IMR-90 (cell line): ENCODE data around the gene C3orf52. TPM values are rescaled to one million over a fixed set of nuclear protein-coding genes. Genes with fewer than 3 reads are reported as not detected.

Source experiments
- ATAC-seq: fragments of 200-7000 bp; cut with Tn5 transposase; 2 replicates; pipeline ENCODE4 v1.9.1; 2020; ENCODE audit warnings: low read depth, mild to moderate bottlenecking, moderate library complexity
- BruUV-seq: library from RNA; stranded (reverse); fragments of 400-500 nt; replicated peaks from 2 replicates; lab custom pipeline; 2021; lab: Mats Ljungman, UMichigan
- CTCF ChIA-PET: fragments of 300-600 bp; formaldehyde crosslinking; extraction: SDS; loops from one replicate; lab custom pipeline; 2021; ENCODE audit warnings: antibody characterized with exemption; lab: Yijun Ruan, JAX
- POLR2A ChIA-PET: fragments of 300-600 bp; sonication (Branson Sonifier 250); formaldehyde crosslinking; loops from one replicate; lab custom pipeline; 2022; ENCODE audit warnings: antibody characterized with exemption; ENCODE audit not compliant: unreplicated experiment; lab: Charles Lee
- DNase-seq: peaks from one replicate; pipeline ENCODE4 v3.0.0; 2013
- H2AFZ ChIP-seq: replicated peaks from 2 replicates; pipeline ENCODE3; 2013; ENCODE audit warnings: low read length, mild to moderate bottlenecking; ENCODE audit not compliant: poor library complexity
- H2AK5ac ChIP-seq: 2 replicates; pipeline ENCODE4 v1.6.1; 2013; ENCODE audit warnings: low read depth, low read length, inconsistent platforms
- H2AK9ac ChIP-seq: replicated peaks from 2 replicates; pipeline ENCODE3; 2013; ENCODE audit warnings: mild to moderate bottlenecking, low read depth, low read length, moderate library complexity; ENCODE audit not compliant: poor library complexity
- H2BK120ac ChIP-seq: 2 replicates; pipeline ENCODE4 v1.6.1; 2013; ENCODE audit warnings: low read depth, low read length, inconsistent platforms
- H2BK15ac ChIP-seq: 3 replicates; pipeline ENCODE4 v1.6.1; 2013; ENCODE audit warnings: low read depth, low read length, inconsistent platforms
- H2BK20ac ChIP-seq: 2 replicates; pipeline ENCODE4 v1.6.1; 2013; ENCODE audit warnings: low read depth, mild to moderate bottlenecking, inconsistent platforms, low read length, moderate library complexity
- H2BK5ac ChIP-seq: 2 replicates; pipeline ENCODE4 v1.6.1; 2013; ENCODE audit warnings: mild to moderate bottlenecking, low read depth, low read length, inconsistent platforms; ENCODE audit not compliant: poor library complexity, severe bottlenecking
- H3K14ac ChIP-seq: replicated peaks from 2 replicates; pipeline ENCODE4 v1.6.1; 2013; ENCODE audit warnings: low read depth, low read length, inconsistent platforms
- H3K18ac ChIP-seq: 2 replicates; pipeline ENCODE4 v1.6.1; 2013; ENCODE audit warnings: low read depth, low read length, control low read depth
- H3K23ac ChIP-seq: 2 replicates; pipeline ENCODE4 v1.6.1; 2013; ENCODE audit warnings: low read depth, low read length, inconsistent platforms
- H3K27ac ChIP-seq: 2 replicates; pipeline ENCODE4 v1.5.1; 2013; ENCODE audit warnings: mild to moderate bottlenecking, control low read depth, low read length; ENCODE audit not compliant: insufficient read depth
- H3K27me3 ChIP-seq: 2 replicates; pipeline ENCODE4 v1.6.1; 2013; ENCODE audit warnings: low read length; ENCODE audit not compliant: control insufficient read depth, insufficient read depth
- H3K36me3 ChIP-seq: 2 replicates; pipeline ENCODE4 v1.6.1; 2013; ENCODE audit warnings: low read length, mixed read lengths; ENCODE audit not compliant: control insufficient read depth, insufficient read depth
- H3K4ac ChIP-seq: 2 replicates; pipeline ENCODE4 v1.6.1; 2013; ENCODE audit warnings: low read depth, low read length, inconsistent platforms
- H3K4me1 ChIP-seq: 2 replicates; pipeline ENCODE4 v1.6.1; 2013; ENCODE audit warnings: low read length, mixed read lengths; ENCODE audit not compliant: control insufficient read depth, insufficient read depth
- H3K4me2 ChIP-seq: 2 replicates; pipeline ENCODE4 v1.6.1; 2013; ENCODE audit warnings: low read depth, mild to moderate bottlenecking, control low read depth, low read length, moderate library complexity
- H3K4me3 ChIP-seq: 2 replicates; pipeline ENCODE4 v1.5.1; 2013; ENCODE audit warnings: low read depth, mild to moderate bottlenecking, control low read depth, low read length, moderate library complexity; ENCODE audit not compliant: insufficient read depth
- H3K56ac ChIP-seq: 2 replicates; pipeline ENCODE4 v1.6.1; 2013; ENCODE audit warnings: low read length, inconsistent platforms; ENCODE audit not compliant: insufficient read depth; ENCODE audit errors: extremely low read depth
- H3K79me1 ChIP-seq, 2 experiments: 2 replicates each; pipeline ENCODE4 v1.6.1; 2013; ENCODE audit warnings: low read length in 2 of 2, inconsistent platforms in 1 of 2, low read depth in 1 of 2
- H3K9ac ChIP-seq: 2 replicates; pipeline ENCODE4 v1.6.1; 2013; ENCODE audit warnings: low read depth, low read length, control low read depth
- H3K9me1 ChIP-seq: 2 replicates; pipeline ENCODE4 v1.6.1; 2013; ENCODE audit warnings: low read length, inconsistent platforms; ENCODE audit not compliant: insufficient read depth
- H3K9me3 ChIP-seq: 2 replicates; pipeline ENCODE4 v1.6.1; 2013; ENCODE audit warnings: low read length; ENCODE audit not compliant: control insufficient read depth, insufficient read depth
- H4K20me1 ChIP-seq: 2 replicates; pipeline ENCODE4 v1.6.1; 2013; ENCODE audit warnings: low read length, inconsistent platforms; ENCODE audit not compliant: insufficient read depth
- H4K5ac ChIP-seq: 2 replicates; pipeline ENCODE4 v1.6.1; 2013; ENCODE audit warnings: mild to moderate bottlenecking, low read depth, low read length, control low read depth
- H4K8ac ChIP-seq, 2 experiments: 2 replicates each; pipeline ENCODE4 v1.6.1; 2013; ENCODE audit warnings: low read depth in 2 of 2, low read length in 2 of 2, control low read depth in 1 of 2, inconsistent platforms in 1 of 2
- H4K91ac ChIP-seq: 2 replicates; pipeline ENCODE4 v1.6.1; 2013; ENCODE audit warnings: low read depth, low read length, inconsistent platforms; ENCODE audit not compliant: insufficient read depth
- BHLHE40 ChIP-seq: fragments of 150-350 bp; IDR thresholded peaks from 2 replicates; pipeline ENCODE4 v1.6.1; 2016; ENCODE audit warnings: mild to moderate bottlenecking, low read depth, low read length
- CEBPB ChIP-seq: IDR thresholded peaks from 2 replicates; pipeline ENCODE4 v1.6.1; 2012; ENCODE audit warnings: low read depth, low read length, improper control_type of control experiment
- CHD1 ChIP-seq: IDR thresholded peaks from 2 replicates; pipeline ENCODE4 v1.6.1; 2012; ENCODE audit warnings: low read depth, low read length, improper control_type of control experiment
- FOS ChIP-seq: fragments of 150-350 bp; IDR thresholded peaks from 2 replicates; pipeline ENCODE4 v1.6.1; 2016; ENCODE audit warnings: low read depth, low read length
- MAFK ChIP-seq: IDR thresholded peaks from 2 replicates; pipeline ENCODE4 v1.6.1; 2012; ENCODE audit warnings: low read depth, low read length, improper control_type of control experiment
- MAZ ChIP-seq: IDR thresholded peaks from 2 replicates; pipeline ENCODE4 v1.6.1; 2012; ENCODE audit warnings: low read depth, mild to moderate bottlenecking, low read length, improper control_type of control experiment, moderate library complexity, borderline replicate concordance
- MXI1 ChIP-seq: IDR thresholded peaks from 2 replicates; pipeline ENCODE4 v1.6.1; 2012; ENCODE audit warnings: low read depth, mild to moderate bottlenecking, low read length, moderate library complexity, borderline replicate concordance
- NFE2L2 ChIP-seq: fragments of 150-350 bp; IDR thresholded peaks from 2 replicates; pipeline ENCODE4 v1.6.1; 2016; ENCODE audit warnings: low read depth, mild to moderate bottlenecking, low read length
- POLR2A ChIP-seq: IDR thresholded peaks from 2 replicates; pipeline ENCODE4 v1.6.1; 2012; ENCODE audit warnings: mild to moderate bottlenecking, low read depth, low read length
- RAD21 ChIP-seq: IDR thresholded peaks from 2 replicates; pipeline ENCODE4 v1.6.1; 2012; ENCODE audit warnings: low read length, improper control_type of control experiment
- RCOR1 ChIP-seq: IDR thresholded peaks from 2 replicates; pipeline ENCODE4 v1.6.1; 2012; ENCODE audit warnings: mild to moderate bottlenecking, low read length, improper control_type of control experiment; ENCODE audit not compliant: insufficient replicate concordance
- RFX5 ChIP-seq: IDR thresholded peaks from 2 replicates; pipeline ENCODE4 v1.8.0; 2012; ENCODE audit warnings: low read depth, mild to moderate bottlenecking, low read length, moderate library complexity
- SMC3 ChIP-seq: fragments of 150-350 bp; IDR thresholded peaks from 2 replicates; pipeline ENCODE4 v1.6.1; 2016; ENCODE audit warnings: low read depth, mild to moderate bottlenecking, antibody characterized with exemption, low read length, moderate library complexity
- WGBS, 2 experiments: methylation state at CpG; one replicate each; pipeline versions ENCODE4 v1.1.5 to v1.1.7; 2013; ENCODE audit warnings: missing lambda C conversion rate in 2 of 2; ENCODE audit not compliant: insufficient read length in 1 of 2; ENCODE audit errors: extremely low coverage in 2 of 2; 5-methylcytosine and 5-hydroxymethylcytosine counted together
- dilution Hi-C: fragments of 300-500 bp; cut with HindIII; formaldehyde crosslinking; loops from one replicate; pipeline ENCODE4 v1.14.3; 2018; ENCODE audit warnings: low sequenced_read_pairs; ENCODE audit not compliant: unreplicated experiment
- in situ Hi-C: fragments of 300-500 bp; cut with MboI; formaldehyde crosslinking; loops from 3 replicates; pipeline ENCODE4 v1.14.3; 2019; ENCODE audit warnings: low sequenced_read_pairs, inconsistent platforms, mixed read lengths
- intact Hi-C: fragments of 100-400 bp; cut with micrococcal nuclease; formaldehyde crosslinking; loops from 2 replicates; pipeline ENCODE4 v1.10.0; 2022
- polyA plus RNA-seq, 3 experiments: library from polyadenylated mRNA; depleted of rRNA; stranded (reverse); fragments of >200 nt; gene quantifications; 2 replicates each; pipeline ENCODE4 v1.2.3, GENCODE V29; 2012; ENCODE audit warnings: low replicate concordance in 1 of 3
- total RNA-seq: library from RNA; depleted of rRNA; stranded (reverse); fragments of >200 nt; gene quantifications from 2 replicates; pipeline ENCODE4 v1.2.3, GENCODE V29; 2012
- TF ChIP-seq, protein P1 (sequence below): fragments of 150-350 bp; IDR thresholded peaks from 2 replicates; pipeline ENCODE4 v1.6.1; 2016; ENCODE audit warnings: low read depth, mild to moderate bottlenecking, low read length, moderate library complexity, borderline replicate concordance
- TF ChIP-seq, protein P2 (sequence below): fragments of 150-350 bp; IDR thresholded peaks from 2 replicates; pipeline ENCODE4 v1.6.1; 2017; ENCODE audit warnings: mild to moderate bottlenecking, antibody characterized with exemption, low read length, low read depth

C3orf52 gene
- total and polyA plus RNA-seq, 2 of the 4 experiments (the other 2 are of a cell fraction): 7.5 to 12.5 TPM

DNA sequence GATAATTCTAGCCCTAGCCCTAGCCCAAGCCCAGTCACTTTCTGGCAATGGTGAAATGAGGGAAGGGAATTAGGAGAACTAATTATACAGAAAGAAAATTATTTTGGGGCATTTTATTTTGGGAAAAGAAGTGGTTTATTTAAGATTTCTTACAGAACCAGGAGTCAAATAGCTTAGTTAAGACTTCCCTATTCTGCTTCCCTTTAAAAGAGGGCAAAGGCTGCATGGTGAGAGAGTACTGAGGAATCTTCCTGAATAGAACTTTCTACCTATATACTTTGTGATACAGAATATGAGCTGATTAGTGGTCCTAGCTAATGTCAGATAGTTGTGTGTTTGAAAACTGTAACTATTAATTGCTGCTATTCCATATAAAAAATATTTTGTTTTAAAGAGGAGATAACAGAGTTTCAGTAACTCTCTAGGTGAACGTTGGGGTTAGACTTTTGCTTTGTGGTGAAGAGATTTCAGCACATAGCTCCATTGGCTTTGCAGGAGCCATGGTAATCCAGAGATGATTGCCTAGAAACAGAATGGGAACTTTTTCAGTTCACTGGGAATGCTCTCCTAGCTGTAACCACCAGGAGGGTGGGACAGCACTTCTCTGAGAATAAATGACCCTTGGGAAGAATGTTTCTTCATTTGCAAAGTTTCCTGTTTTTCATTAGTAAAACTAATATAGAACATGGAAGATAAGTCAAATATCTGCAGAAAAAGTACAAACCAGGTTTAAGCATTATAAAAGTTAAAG lies 52.2 kb downstream of the C3orf52 start:
- H3K4ac ChIP-seq: no peak overlapping the region
- H4K5ac ChIP-seq: no peak overlapping the region
- H2BK20ac ChIP-seq: no peak overlapping the region
- dilution Hi-C loops: no loop called here
- no peak overlapping the region for H2BK120ac ChIP-seq
- H4K91ac ChIP-seq: no peak overlapping the region
- H3K4me3 ChIP-seq: no peak overlapping the region
- H2BK5ac ChIP-seq: no peak overlapping the region
- no peak overlapping the region for H2AK5ac ChIP-seq
- H2BK15ac ChIP-seq: no peak overlapping the region
- H3K14ac ChIP-seq: no peak overlapping the region
- no peak overlapping the region for H4K8ac ChIP-seq
- H3K23ac ChIP-seq: no peak overlapping the region
- H3K27me3 ChIP-seq: no peaks in the 10 kb centered on the region
- H3K56ac ChIP-seq: no peak overlapping the region
- no peaks in the 10 kb centered on the region for H3K4me1 ChIP-seq
- POLR2A ChIA-PET: no interaction called here
- no peak for DNase-seq
- no peak overlapping the region for H3K4me2 ChIP-seq
- in situ Hi-C loops: loop anchor here (25.0 kb wide), 1 partner anchor 374 kb away; no protein-coding TSS in a partner anchor
- H3K9me1 ChIP-seq: no peaks in the 10 kb centered on the region
- no peaks in the 10 kb centered on the region for H4K20me1 ChIP-seq
- H3K18ac ChIP-seq: no peak overlapping the region
- intact Hi-C loops: loop anchor here (5.0 kb wide), 1 partner anchor 154 kb away; the partner anchor contains the start of gene SLC9C1
- H2AK9ac ChIP-seq: no peak overlapping the region
- no peak overlapping the region for H3K27ac ChIP-seq
- no CpG with 5 or more reads among the region's 1 CpG for WGBS, 2 experiments
- no TSS peak for BruUV-seq
- no peak overlapping the region for H3K9ac ChIP-seq
- no peaks in the 10 kb centered on the region for H3K36me3 ChIP-seq
- CTCF ChIA-PET: interaction anchor here (0.8 to 1.1 kb wide), 2 partner anchors 10 to 109 kb away, joined by 3 read pairs; no protein-coding TSS in a partner anchor
- ATAC-seq: no peak
- no peaks in the 10 kb centered on the region for H3K9me3 ChIP-seq
- no peaks in the 10 kb centered on the region for H3K79me1 ChIP-seq
- no peak overlapping the region for H2AFZ ChIP-seq
- TF ChIP-seq POLR2A: no peak
- TF ChIP-seq, protein P1, sequence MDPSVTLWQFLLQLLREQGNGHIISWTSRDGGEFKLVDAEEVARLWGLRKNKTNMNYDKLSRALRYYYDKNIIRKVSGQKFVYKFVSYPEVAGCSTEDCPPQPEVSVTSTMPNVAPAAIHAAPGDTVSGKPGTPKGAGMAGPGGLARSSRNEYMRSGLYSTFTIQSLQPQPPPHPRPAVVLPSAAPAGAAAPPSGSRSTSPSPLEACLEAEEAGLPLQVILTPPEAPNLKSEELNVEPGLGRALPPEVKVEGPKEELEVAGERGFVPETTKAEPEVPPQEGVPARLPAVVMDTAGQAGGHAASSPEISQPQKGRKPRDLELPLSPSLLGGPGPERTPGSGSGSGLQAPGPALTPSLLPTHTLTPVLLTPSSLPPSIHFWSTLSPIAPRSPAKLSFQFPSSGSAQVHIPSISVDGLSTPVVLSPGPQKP: no peak
- no peak for TF ChIP-seq CEBPB
- no peak for TF ChIP-seq RAD21
- no peak for TF ChIP-seq RFX5
- no peak for TF ChIP-seq NFE2L2
- TF ChIP-seq SMC3: no peak
- TF ChIP-seq MAFK: no peak
- no peak for TF ChIP-seq MAZ
- TF ChIP-seq, protein P2, sequence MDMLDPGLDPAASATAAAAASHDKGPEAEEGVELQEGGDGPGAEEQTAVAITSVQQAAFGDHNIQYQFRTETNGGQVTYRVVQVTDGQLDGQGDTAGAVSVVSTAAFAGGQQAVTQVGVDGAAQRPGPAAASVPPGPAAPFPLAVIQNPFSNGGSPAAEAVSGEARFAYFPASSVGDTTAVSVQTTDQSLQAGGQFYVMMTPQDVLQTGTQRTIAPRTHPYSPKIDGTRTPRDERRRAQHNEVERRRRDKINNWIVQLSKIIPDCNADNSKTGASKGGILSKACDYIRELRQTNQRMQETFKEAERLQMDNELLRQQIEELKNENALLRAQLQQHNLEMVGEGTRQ: no peak
- no peak for TF ChIP-seq MXI1
- no peak for TF ChIP-seq BHLHE40
- TF ChIP-seq RCOR1: no peak
- no peak for TF ChIP-seq CHD1
- TF ChIP-seq FOS: no peak
